NCI-H1105 (cell line): ENCODE measurements around the gene BACE2.

ENCODE experiments used
- DNase-seq: peaks from one replicate; lab custom pipeline; 2025; lab: John Stamatoyannopoulos, UW

The BACE2 gene

DNA sequence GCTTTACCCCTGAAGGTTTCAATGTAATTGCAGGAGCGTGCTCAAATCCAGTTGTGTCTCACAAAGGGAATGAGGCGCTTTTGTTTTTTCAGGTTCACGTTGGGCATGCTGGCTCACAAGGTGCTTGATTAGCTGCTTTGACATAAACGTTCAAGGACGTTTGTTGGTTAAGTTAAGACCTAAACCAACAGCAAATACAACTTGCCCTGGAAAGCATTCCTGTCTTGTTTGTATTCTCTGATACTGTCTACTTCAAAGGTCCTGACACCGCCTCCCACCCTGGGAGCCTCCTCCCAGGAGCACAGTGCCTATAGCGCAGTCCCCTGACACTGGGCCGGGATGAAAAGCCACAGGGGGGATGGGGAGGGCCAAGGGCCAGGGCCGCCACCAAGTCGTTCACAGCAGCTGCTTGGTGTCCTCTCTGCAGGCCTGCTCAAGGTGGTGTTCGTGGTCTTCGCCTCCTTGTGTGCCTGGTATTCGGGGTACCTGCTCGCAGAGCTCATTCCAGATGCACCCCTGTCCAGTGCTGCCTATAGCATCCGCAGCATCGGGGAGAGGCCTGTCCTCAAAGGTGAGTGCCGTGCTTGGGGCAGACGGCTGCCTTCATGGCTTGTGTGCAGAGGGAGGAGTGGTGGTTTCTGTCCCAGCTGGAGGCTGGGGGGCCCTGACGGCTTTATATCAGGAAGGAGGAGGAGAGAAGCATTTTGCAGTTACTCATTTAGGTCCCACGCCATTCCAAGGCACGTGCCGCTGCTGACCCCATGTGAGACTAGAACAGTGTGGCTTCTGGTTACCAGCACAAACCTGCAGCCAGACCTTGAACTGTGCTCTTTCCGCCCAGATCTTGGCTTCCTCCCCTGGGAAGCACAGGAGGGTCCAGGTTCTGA, 154.8 kb downstream of the BACE2 start:
- no peak for DNase-seq

- no peak for DNase-seq
Measured at GRCh38 chr21:41325138-41325912, 157.4 kb downstream of the BACE2 start.

- DNase-seq = no peak
Measured at GRCh38 chr21:41326414-41327080, 158.6 kb downstream of the BACE2 start.

- DNase-seq = no peak
Measured at GRCh38 chr21:41327753-41328152, 159.8 kb downstream of the BACE2 start.

- DNase-seq = no peak
Measured at GRCh38 chr21:41328660-41329607, 161.0 kb downstream of the BACE2 start.
